ENCODE results near the gene F8A1.
"Not testable (repeated sequence)": the region's sequence is repeated elsewhere in the genome, so short reads cannot be mapped to it uniquely, and the experiment has no call there.

The F8A1 gene

DNA sequence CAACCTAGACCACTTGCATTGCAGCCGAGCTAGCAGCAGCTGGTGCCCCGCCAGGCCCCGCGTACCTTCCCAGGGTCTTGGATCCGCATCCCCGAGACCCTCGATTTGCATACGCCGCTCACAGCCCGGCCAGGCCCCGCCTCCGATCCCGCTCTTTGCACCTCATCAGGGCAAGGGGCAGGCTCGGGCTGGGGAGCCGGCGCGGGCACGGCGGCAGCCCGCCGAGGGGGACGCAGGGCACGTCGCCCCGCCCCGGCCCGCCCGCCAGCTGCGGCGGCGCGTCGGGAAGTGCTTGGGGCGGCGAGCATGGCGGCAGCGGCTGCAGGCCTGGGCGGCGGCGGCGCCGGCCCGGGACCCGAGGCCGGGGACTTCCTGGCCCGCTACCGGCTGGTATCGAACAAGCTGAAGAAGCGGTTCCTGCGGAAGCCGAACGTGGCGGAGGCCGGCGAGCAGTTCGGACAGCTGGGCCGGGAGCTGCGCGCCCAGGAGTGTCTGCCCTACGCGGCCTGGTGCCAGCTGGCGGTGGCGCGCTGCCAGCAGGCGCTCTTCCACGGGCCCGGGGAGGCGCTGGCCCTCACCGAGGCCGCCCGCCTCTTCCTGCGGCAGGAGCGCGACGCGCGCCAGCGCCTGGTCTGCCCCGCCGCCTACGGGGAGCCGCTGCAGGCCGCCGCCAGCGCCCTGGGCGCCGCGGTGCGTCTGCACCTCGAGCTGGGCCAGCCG, at the start of gene F8A1:
Gene F8A1, plus strand, starts transcription at position 287 of the 720 bp plus-strand sequence. Its CDS starts 20 bp downstream, at position 307.
- DNase-seq (ENCODE audit: low spot score), result not testable (repeated sequence)

- peak; percentile 46 for DNase-seq (ENCODE audit: low spot score)
Observed at GRCh38 chrX:154840856-154841255, 45.3 kb upstream of the F8A1 start.

DNA sequence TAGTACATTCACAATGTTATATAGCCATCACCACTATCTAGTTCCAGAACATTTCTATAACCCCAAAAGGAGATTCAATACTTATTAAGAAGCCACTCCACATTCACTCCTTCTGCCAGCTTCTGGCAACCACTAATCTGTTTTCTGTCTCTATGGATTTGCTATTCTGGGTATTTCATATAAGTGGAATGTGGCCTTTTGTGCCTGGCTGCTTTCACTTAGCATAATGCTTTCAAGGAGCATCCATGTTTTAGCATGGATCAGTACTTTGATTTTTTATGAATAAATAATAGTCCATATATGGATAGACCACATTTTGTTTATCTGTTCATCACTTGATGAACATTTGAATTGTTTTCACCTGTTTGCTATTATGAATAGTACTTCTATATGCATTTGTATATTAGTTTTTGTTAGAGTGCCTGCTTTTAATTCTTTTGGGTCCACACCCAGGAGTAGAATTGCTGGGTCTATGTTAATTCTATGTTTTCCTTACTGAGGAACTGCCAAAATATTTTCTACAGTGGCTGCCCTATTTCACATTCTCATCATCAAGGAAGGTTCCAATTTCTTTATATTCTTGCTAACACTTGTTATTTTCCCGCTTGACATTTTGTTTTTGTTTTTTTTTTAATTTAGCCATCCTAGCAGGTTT, 35.1 kb upstream of the F8A1 start:
- DNase-seq (ENCODE audit: low spot score), result no peak

DNA sequence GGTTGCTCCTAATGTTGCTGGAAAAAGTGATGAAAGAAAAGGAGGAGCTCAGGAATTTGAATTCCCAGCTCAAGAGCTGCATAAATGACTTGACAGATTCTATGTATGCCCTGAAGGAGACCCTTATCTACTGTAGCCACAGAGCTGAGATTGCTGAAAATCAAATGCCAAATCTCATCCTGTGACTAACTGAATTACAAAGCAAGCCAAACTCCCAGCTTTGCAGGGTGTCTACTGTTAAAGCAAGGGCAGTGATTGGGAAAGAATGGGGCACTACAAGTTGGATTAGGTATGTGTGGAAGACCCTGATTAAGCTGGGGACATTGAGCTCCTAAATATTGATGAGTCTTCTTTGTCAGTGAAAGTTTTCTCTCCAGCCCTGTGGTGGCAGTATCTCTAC, 30.9 kb upstream of the F8A1 start:
- no peak for DNase-seq (ENCODE audit: low spot score)

DNA sequence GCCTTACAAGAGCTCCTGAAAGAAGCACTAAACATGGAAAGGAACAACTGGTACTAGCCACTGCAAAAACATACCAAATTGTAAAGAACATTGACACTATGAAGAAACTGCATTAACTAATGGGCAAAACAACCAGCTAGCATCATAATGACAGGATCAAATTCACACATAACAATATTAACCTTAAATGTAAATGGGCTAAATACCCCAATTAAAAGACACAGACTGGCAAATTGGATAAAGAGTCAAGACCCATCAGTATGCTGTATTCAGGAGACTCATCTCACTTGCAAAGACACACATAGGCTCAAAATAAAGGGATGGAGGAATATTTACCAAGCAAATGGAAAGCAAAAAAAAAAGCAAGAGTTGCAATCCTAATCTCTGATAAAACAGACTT, 17.6 kb upstream of the F8A1 start:
- DNase-seq (ENCODE audit: low spot score), result not testable (repeated sequence)

DNA sequence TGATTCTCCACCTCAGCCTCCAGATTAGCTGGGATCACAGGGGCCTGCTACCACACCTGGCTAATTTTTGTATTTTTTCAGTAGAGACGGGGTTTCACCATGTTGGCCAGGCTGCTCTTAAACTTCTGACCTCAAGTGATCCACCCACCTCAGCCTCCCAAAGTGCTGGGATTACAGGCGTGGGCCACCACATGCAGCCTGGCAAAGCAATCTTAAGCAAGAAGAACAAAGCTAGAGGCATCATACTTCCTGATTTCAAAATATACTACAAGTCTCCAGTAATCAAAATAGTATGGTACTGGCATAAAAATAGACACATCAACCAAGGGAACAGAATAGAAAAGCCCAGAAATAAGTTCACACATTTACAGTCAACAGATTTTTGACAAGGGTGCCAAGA, 12.8 kb upstream of the F8A1 start:
- DNase-seq (ENCODE audit: low spot score), result no peak

GRCh38 chrX:154884069-154884468, 2.1 kb upstream of the F8A1 start:
- DNase-seq (ENCODE audit: low spot score), result not testable (repeated sequence)

GRCh38 chrX:154885057-154885456, 1.1 kb upstream of the F8A1 start:
- not testable (repeated sequence) for DNase-seq (ENCODE audit: low spot score)

DNA sequence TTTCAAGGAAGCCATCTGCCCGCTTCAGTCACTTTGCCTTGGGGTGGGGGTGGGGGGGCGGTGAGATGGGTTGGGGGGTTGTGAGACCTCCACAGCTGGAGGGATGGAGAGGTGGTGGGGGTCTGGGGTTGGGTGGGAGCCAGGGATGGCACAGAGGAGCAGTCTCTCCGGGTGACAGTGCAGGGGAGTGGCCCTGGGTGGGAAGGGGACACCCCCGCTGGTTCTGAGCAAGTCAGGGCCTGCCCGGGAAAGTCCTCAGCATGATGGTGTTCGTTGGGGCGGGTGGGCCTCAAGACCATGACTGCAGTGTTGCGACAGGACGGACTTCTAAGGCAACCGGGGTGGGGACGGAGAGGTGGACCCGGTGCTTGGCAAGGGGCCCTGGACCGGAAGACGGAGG, 606 bp upstream of the F8A1 start:
- DNase-seq (ENCODE audit: low spot score), result not testable (repeated sequence)

- DNase-seq (ENCODE audit: low spot score), result not testable (repeated sequence)
Observed at GRCh38 chrX:154886789-154887221, 650 bp downstream of the F8A1 start.

- no peak for DNase-seq (ENCODE audit: low spot score)
Observed at GRCh38 chrX:154890990-154891639, 5.0 kb downstream of the F8A1 start.

DNA sequence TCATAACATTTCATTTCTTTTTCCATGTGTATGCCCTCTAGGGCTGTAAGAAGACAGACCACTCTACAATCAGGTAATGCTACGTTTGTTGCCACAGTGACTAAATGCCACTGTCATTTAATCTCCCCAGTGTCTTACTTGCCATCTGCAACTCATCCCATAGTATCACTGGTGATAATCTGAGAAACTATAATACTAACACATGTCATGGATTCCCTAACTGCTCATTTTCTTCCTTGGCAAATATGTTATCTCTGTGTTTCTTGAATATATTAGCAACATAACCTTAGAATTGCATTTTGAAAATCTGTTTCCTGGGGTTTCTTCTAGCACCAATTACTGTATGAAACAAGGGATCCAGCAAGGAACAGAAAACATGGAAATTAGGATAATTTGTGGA, 6.1 kb downstream of the F8A1 start:
- DNase-seq (ENCODE audit: low spot score), result peak; percentile 40

DNA sequence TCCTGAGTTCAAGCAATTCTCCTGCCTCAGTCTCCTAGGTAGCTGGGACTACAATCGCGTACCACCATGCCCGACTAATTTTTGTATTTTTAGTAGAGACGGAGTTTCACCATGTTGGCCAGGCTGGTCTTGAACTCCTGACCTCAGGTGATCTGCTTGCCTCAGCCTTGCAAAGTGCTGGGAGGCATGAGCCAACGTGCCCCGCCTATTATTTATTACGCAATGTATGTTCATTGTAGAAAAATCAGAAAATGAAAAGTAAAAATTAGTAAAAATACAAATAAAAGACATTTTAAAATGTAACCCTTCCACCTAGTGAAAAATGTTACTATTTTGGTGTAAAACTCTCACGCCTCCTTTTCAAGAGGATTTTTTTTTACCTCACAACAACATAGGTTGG, 14.2 kb downstream of the F8A1 start:
- DNase-seq (ENCODE audit: low spot score), result no peak

DNA sequence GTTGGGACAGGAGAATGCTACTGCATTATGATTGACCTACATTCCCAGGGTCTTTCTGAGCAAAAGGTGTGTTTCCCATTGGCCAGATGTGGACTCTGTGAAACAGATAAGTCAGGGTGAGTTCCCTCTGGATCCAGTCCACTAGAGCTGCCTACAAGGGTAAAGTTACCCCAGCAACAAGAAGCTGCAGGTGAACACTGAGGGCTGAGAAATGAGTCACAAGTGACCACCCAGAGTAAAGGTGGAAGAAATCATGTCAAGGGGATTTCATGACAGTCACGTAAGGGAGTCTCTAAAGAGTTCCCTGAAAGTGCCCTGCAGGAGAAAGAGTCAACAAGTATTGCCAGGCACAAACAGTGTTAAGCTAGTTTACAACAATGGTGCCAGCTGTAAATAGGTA, 16.3 kb downstream of the F8A1 start:
- DNase-seq (ENCODE audit: low spot score), result no peak

DNA sequence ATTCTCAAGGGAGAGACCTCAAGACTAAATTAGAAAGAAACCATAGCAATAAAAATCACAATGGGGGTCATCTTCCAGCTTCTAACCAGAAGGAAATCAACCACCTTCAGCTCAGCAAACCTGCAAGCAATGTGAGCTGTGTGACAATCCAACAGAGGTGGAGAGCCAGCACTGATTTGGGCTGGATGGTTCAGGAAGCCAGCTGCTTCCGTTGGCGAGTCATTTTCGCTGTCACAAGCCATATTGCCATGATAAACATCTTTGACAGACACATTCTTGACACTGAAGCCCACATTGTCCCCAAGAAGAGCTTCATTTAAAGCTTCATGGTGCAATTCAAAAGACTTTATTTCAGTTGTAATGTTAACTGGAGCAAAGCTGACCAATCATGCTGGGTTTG, 22.7 kb downstream of the F8A1 start:
- DNase-seq (ENCODE audit: low spot score), result no peak

DNA sequence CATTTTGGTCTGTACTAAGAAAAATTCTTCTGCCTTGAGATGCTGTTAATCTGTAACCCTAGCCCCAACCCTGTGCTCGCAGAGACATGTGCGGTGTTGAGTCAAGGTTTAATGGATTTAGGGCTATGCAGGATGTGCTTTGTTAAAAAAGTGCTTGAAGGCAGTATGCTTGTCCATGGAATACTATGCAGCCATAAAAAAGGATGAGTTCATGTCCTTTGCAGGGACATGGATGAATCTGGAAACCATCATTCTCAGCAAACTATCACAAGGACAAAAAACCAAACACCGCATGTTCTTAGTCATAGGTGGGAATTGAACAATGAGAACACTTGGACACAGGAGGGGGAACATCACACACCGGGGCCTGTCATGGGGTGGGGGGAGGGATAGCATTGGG, 23.9 kb downstream of the F8A1 start:
- DNase-seq (ENCODE audit: low spot score), result not testable (repeated sequence)

- not testable (repeated sequence) for DNase-seq (ENCODE audit: low spot score)
Observed at GRCh38 chrX:154910528-154910927, 24.4 kb downstream of the F8A1 start.

DNA sequence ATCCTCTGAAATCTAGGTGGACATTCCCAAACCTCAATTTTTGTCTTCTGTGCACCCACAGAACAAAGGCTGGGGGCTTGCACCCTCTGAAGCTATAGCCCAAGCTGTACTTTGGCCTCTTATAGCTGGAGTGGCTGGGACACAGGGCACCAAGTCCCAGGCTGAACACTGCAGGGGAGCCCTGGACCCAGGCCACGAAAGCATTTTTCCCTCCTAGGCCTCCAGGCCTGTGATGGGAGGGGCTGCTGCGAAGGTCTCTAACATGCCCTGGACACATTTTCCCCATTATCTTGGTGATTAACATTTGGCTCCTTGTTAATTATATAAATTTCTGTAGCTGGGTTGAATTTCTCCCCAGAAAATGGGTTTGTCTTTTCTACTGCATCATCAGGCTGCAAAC, 27.9 kb downstream of the F8A1 start:
- DNase-seq (ENCODE audit: low spot score), result no peak

DNA sequence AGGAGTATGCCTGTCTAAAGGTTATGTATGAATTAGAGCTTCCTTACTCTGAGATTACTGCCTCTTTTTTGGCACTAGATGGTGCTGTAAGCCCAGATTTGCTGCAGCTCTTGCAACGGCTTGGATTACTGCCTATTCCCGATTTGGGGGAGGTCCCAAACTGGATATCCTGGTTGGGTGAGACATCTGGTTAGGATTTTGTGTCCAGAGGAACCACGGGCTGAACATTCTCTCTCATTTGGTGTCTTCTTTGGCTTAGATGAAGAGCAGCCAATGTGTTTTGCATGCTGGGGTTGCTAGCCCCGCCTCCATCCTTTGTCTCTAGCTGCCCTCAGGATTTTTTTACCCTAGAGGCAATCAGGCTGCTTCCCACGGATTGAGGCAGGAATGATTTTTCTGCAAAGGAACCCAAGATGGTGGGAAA, 31.9 kb downstream of the F8A1 start:
- DNase-seq (ENCODE audit: low spot score), result peak; percentile 71

GRCh38 chrX:154924771-154925170, 38.6 kb downstream of the F8A1 start:
- not testable (repeated sequence) for DNase-seq (ENCODE audit: low spot score)
